Tibial nerve (tissue), 3 donors: ENCODE data around the gene RCC2.

Experiments used
- POLR2A ChIP-seq, 2 donors: fragments of 450-650 bp; IDR thresholded peaks; one replicate each; pipeline ENCODE4 v1.6.1; 2017; ENCODE audit warnings: antibody characterized with exemption in 2 of 2, mild to moderate bottlenecking in 2 of 2, moderate library complexity in 2 of 2
- TF ChIP-seq, protein P1 (sequence below), 5 experiments: fragments of 200-600 bp in 3 of 5; fragments of 450-650 bp in 2 of 5; sonication (generic) in 3 of 5; IDR thresholded peaks; one replicate each; pipeline ENCODE4 v1.5.1; 2016 to 2019; ENCODE audit warnings: antibody characterized with exemption in 5 of 5, mild to moderate bottlenecking in 3 of 5, moderate library complexity in 2 of 5

DNA sequence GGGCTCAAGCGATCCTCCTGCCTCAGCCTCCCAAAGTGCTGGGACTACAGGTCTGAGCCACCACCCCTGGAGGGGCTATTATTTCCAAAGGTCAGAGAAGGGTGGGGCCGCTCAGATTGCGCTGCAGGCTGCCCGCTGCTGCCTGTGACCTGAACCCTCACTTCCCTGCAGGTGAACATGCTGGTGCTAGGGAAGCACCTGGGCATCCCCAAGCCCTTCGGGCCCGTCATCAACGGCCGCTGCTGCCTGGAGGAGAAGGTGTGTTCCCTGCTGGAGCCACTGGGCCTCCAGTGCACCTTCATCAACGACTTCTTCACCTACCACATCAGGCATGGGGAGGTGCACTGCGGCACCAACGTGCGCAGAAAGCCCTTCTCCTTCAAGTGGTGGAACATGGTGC lies 76.1 kb downstream of the RCC2 start:
- TF ChIP-seq, protein P1, sequence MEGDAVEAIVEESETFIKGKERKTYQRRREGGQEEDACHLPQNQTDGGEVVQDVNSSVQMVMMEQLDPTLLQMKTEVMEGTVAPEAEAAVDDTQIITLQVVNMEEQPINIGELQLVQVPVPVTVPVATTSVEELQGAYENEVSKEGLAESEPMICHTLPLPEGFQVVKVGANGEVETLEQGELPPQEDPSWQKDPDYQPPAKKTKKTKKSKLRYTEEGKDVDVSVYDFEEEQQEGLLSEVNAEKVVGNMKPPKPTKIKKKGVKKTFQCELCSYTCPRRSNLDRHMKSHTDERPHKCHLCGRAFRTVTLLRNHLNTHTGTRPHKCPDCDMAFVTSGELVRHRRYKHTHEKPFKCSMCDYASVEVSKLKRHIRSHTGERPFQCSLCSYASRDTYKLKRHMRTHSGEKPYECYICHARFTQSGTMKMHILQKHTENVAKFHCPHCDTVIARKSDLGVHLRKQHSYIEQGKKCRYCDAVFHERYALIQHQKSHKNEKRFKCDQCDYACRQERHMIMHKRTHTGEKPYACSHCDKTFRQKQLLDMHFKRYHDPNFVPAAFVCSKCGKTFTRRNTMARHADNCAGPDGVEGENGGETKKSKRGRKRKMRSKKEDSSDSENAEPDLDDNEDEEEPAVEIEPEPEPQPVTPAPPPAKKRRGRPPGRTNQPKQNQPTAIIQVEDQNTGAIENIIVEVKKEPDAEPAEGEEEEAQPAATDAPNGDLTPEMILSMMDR (IDR thresholded peaks at IDR 0.05): no peak
- TF ChIP-seq POLR2A (IDR thresholded peaks at IDR 0.05): no peak
